Right atrium auricular region (tissue), 2 donors: ENCODE results near the gene FARP1. TPM values are rescaled to one million over a fixed set of nuclear protein-coding genes. Genes with fewer than 3 reads are reported as not detected.

Source experiments
- DNase-seq: peaks from one replicate; pipeline ENCODE4 v3.0.0-alpha.2; 2019; ENCODE audit warnings: low spot score
- H3K27ac ChIP-seq, 2 donors: fragments of 200-600 bp; sonication (generic); 1 replicate in 1 of 2; 2 replicates in 1 of 2; pipeline ENCODE4 v1.5.1; 2016 to 2019
- H3K27me3 ChIP-seq, 2 donors: fragments of 200-600 bp; sonication (generic); one replicate each; pipeline versions ENCODE4 v1.5.1 to v1.6.0; 2017 to 2019
- H3K36me3 ChIP-seq: fragments of 200-600 bp; sonication (generic); one replicate; pipeline ENCODE4 v1.5.1; 2016
- H3K4me1 ChIP-seq, 2 donors: fragments of 200-600 bp; sonication (generic); one replicate each; pipeline versions ENCODE4 v1.5.1 to v1.6.0; 2017 to 2019
- H3K4me3 ChIP-seq, 2 donors: fragments of 200-600 bp; sonication (generic); 1 replicate in 1 of 2; 2 replicates in 1 of 2; pipeline ENCODE4 v1.5.1; 2017 to 2019; ENCODE audit warnings: mild to moderate bottlenecking in 1 of 2, moderate library complexity in 1 of 2
- H3K9me3 ChIP-seq, 2 donors: fragments of 200-600 bp; sonication (generic); one replicate each; pipeline ENCODE4 v1.5.1; 2019
- total RNA-seq, 2 donors: library from RNA; depleted of rRNA; stranded (reverse); fragments of >200 nt; gene quantifications; one replicate each; pipeline ENCODE4 v1.1.0, GENCODE V29; 2016
- TF ChIP-seq, protein P1 (sequence below), 2 donors: fragments of 200-600 bp; sonication (generic); IDR thresholded peaks; one replicate each; pipeline ENCODE4 v1.5.1; 2019; ENCODE audit warnings: antibody characterized with exemption in 2 of 2

Gene FARP1
- total RNA-seq, 2 donors from 2014 or later, result 15.5 to 25.7 TPM

- TF ChIP-seq, protein P1, sequence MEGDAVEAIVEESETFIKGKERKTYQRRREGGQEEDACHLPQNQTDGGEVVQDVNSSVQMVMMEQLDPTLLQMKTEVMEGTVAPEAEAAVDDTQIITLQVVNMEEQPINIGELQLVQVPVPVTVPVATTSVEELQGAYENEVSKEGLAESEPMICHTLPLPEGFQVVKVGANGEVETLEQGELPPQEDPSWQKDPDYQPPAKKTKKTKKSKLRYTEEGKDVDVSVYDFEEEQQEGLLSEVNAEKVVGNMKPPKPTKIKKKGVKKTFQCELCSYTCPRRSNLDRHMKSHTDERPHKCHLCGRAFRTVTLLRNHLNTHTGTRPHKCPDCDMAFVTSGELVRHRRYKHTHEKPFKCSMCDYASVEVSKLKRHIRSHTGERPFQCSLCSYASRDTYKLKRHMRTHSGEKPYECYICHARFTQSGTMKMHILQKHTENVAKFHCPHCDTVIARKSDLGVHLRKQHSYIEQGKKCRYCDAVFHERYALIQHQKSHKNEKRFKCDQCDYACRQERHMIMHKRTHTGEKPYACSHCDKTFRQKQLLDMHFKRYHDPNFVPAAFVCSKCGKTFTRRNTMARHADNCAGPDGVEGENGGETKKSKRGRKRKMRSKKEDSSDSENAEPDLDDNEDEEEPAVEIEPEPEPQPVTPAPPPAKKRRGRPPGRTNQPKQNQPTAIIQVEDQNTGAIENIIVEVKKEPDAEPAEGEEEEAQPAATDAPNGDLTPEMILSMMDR (IDR thresholded peaks at IDR 0.05), result no peak
- H3K9me3 ChIP-seq, result no peaks in the 10 kb centered on the region
- H3K4me3 ChIP-seq, result no peak overlapping the region
- H3K27me3 ChIP-seq, result no peaks in the 10 kb centered on the region
- H3K4me1 ChIP-seq, result no peaks in the 10 kb centered on the region
- no peak overlapping the region for H3K27ac ChIP-seq
- DNase-seq, result no peak
- H3K36me3 ChIP-seq, result no peaks in the 10 kb centered on the region
These were observed 98.1 kb downstream of the FARP1 start for GRCh38 chr13:98240974-98241373.

- Histone ChIP-seq H3K4me1 (no peaks in the 10 kb centered on the region), H3K4me3 (no peak overlapping the region)
- TF ChIP-seq, protein P1 (IDR thresholded peaks at IDR 0.05), result no peak
These were observed 99.1 kb downstream of the FARP1 start for GRCh38 chr13:98241976-98242375.

DNA sequence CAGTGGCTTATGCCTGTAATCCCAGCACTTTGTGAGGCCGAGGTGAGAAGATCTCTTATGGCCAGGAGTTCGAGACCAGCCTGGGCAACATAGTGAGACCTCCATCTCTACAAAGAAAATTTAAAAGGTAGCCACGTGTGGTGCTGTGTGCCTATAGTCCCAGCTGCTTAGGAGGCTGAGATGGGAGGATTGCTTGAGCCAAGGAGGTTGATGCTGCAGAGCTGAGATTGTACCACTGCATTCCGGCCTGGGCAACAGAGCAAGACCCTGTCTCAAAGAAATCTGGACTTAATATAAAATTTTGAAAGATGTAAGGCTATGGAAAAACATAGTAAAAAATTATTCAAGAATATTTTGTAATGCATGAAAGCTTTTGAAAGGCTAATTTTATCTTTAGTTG is 99.5 kb downstream of the FARP1 start:
- H3K27ac ChIP-seq, result no peak overlapping the region
- H3K36me3 ChIP-seq, result no peaks in the 10 kb centered on the region
- no peaks in the 10 kb centered on the region for H3K4me1 ChIP-seq
- no peak overlapping the region for H3K4me3 ChIP-seq
- no peaks in the 10 kb centered on the region for H3K9me3 ChIP-seq
- TF ChIP-seq, protein P1 (IDR thresholded peaks at IDR 0.05), result no peak
- H3K27me3 ChIP-seq, result no peaks in the 10 kb centered on the region
- DNase-seq, result no peak

More at GRCh38 chr13:98241976-98242375, 99.1 kb downstream of the FARP1 start:
- no peak overlapping the region for H3K27ac ChIP-seq
- no peaks in the 10 kb centered on the region for H3K27me3 ChIP-seq
- DNase-seq, result no peak
- no peaks in the 10 kb centered on the region for H3K36me3 ChIP-seq
- H3K9me3 ChIP-seq, result no peaks in the 10 kb centered on the region

DNA sequence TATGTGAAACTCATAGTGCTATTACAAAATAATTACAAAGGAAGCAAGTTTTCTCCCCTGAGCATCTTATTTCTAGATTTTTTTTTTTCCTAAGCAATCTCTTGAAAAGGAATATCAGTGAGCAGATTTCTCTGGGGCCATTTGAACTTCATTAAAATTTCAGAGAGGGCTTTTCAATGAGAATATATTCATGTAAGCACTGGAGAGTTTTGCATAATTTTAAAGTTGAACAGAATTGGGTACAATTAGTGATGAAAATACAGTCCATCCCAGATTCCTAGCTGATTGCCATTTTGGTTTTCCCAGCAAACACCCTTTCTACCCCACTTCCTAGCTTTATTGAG is 101.0 kb downstream of the FARP1 start:
- TF ChIP-seq, protein P1 (IDR thresholded peaks at IDR 0.05), result no peak
- no peak for DNase-seq
- Histone ChIP-seq H3K4me1 (no peaks in the 10 kb centered on the region), H3K27ac (no peak overlapping the region), H3K27me3 (no peaks in the 10 kb centered on the region), H3K9me3 (no peaks in the 10 kb centered on the region), H3K36me3 (no peaks in the 10 kb centered on the region), H3K4me3 (no peak overlapping the region)

GRCh38 chr13:98246538-98247172 is 103.8 kb downstream of the FARP1 start:
- TF ChIP-seq, protein P1 (IDR thresholded peaks at IDR 0.05), result no peak
- Histone ChIP-seq H3K4me3 (no peak overlapping the region), H3K27me3 (no peaks in the 10 kb centered on the region), H3K27ac (no peak overlapping the region), H3K9me3 (no peaks in the 10 kb centered on the region), H3K4me1 (no peaks in the 10 kb centered on the region), H3K36me3 (no peaks in the 10 kb centered on the region)
- DNase-seq, result no peak

DNA sequence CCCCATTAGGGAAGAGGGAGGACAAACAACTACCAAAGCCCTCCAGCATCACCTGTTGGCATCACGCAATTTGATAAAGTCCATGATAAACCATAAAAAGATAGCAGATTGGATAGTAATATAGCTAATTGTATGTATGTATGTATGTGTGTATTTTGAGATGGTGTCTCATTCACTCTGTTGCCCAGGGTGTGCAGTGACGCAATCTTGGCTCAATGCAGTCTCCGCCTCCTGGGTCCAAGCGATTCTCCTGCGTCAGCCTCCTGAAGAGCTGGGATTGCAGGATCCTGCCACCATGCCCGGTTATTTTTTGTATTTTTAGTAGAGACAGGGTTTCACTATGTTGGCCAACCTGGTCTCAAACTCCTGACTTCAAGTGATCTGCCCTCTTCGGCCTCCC is 108.8 kb downstream of the FARP1 start:
- Histone ChIP-seq H3K9me3 (no peaks in the 10 kb centered on the region), H3K4me1 (peaks cover 0 to 14% of the 10 kb centered on the region in 2 donors), H3K36me3 (no peaks in the 10 kb centered on the region), H3K27ac (no peak overlapping the region), H3K27me3 (no peaks in the 10 kb centered on the region), H3K4me3 (no peak overlapping the region)
- no peak for DNase-seq
- TF ChIP-seq, protein P1 (IDR thresholded peaks at IDR 0.05), result no peak
